Superior temporal gyrus (tissue), 1 donor: ENCODE measurements around the gene TOMM20.
A peak's percentile ranks its signal among the peaks of the same experiment; 100 is the strongest.
"Not testable (repeated sequence)": the region's sequence is repeated elsewhere in the genome, so short reads cannot be mapped to it uniquely, and the experiment has no call there.

Experiments used
- DNase-seq: peaks from one replicate; pipeline ENCODE4 v3.0.0-alpha.2; 2016; ENCODE audit errors: extremely low spot score

Gene TOMM20

GRCh38 chr1:235128456-235129328 is at the start of gene TOMM20:
Gene TOMM20 (minus strand): TSS chr1:235128837. CDS start chr1:235128715, 122 bp downstream.
- peak; percentile 98 for DNase-seq

GRCh38 chr1:235176486-235176885 is 47.8 kb upstream of the TOMM20 start:
- DNase-seq, result no peak

GRCh38 chr1:235169986-235170385 is 41.3 kb upstream of the TOMM20 start:
- no peak for DNase-seq

- no peak for DNase-seq
Observed at GRCh38 chr1:235168375-235168774, 39.7 kb upstream of the TOMM20 start.

- no peak for DNase-seq
Observed at GRCh38 chr1:235161685-235162327, 33.2 kb upstream of the TOMM20 start.

GRCh38 chr1:235160957-235161684 is 32.5 kb upstream of the TOMM20 start, which contains the start of gene RBM34:
Gene RBM34 (minus strand): TSS chr1:235161250. CDS start chr1:235161226, 24 bp downstream.
- peak; percentile 95 for DNase-seq

GRCh38 chr1:235160383-235160956 is 31.8 kb upstream of the TOMM20 start:
- no peak for DNase-seq

- not testable (repeated sequence) for DNase-seq
Observed at GRCh38 chr1:235159930-235160329, 31.3 kb upstream of the TOMM20 start.

- not testable (repeated sequence) for DNase-seq
Observed at GRCh38 chr1:235159284-235159683, 30.6 kb upstream of the TOMM20 start.

- DNase-seq, result no peak
Observed at GRCh38 chr1:235158680-235159079, 30.0 kb upstream of the TOMM20 start.

- DNase-seq, result no peak
Observed at GRCh38 chr1:235157150-235157549, 28.5 kb upstream of the TOMM20 start.

- no peak for DNase-seq
Observed at GRCh38 chr1:235156740-235157139, 28.1 kb upstream of the TOMM20 start.

GRCh38 chr1:235156265-235156664 is 27.6 kb upstream of the TOMM20 start:
- no peak for DNase-seq

- no peak for DNase-seq
Observed at GRCh38 chr1:235152235-235152634, 23.6 kb upstream of the TOMM20 start.

- DNase-seq, result no peak
Observed at GRCh38 chr1:235151033-235151432, 22.4 kb upstream of the TOMM20 start.

- DNase-seq, result no peak
Observed at GRCh38 chr1:235149824-235150223, 21.2 kb upstream of the TOMM20 start.

- no peak for DNase-seq
Observed at GRCh38 chr1:235147269-235147668, 18.6 kb upstream of the TOMM20 start.

- no peak for DNase-seq
Observed at GRCh38 chr1:235145639-235146038, 17.0 kb upstream of the TOMM20 start.

- no peak for DNase-seq
Observed at GRCh38 chr1:235142991-235143390, 14.4 kb upstream of the TOMM20 start.

- no peak for DNase-seq
Observed at GRCh38 chr1:235139315-235139714, 10.7 kb upstream of the TOMM20 start.

- no peak for DNase-seq
Observed at GRCh38 chr1:235138821-235139220, 10.2 kb upstream of the TOMM20 start.

GRCh38 chr1:235136111-235136510 is 7.5 kb upstream of the TOMM20 start:
- no peak for DNase-seq
